ENCODE measurements around the gene SLC4A1.

Gene SLC4A1

GRCh38 chr17:44205962-44206824 is 61.7 kb downstream of the SLC4A1 start:
- DNase-seq (ENCODE audit: low read depth in 2 of 2) = no peak

GRCh38 chr17:44204441-44204882 is 63.5 kb downstream of the SLC4A1 start:
- no peak for DNase-seq (ENCODE audit: low read depth in 2 of 2)

DNA sequence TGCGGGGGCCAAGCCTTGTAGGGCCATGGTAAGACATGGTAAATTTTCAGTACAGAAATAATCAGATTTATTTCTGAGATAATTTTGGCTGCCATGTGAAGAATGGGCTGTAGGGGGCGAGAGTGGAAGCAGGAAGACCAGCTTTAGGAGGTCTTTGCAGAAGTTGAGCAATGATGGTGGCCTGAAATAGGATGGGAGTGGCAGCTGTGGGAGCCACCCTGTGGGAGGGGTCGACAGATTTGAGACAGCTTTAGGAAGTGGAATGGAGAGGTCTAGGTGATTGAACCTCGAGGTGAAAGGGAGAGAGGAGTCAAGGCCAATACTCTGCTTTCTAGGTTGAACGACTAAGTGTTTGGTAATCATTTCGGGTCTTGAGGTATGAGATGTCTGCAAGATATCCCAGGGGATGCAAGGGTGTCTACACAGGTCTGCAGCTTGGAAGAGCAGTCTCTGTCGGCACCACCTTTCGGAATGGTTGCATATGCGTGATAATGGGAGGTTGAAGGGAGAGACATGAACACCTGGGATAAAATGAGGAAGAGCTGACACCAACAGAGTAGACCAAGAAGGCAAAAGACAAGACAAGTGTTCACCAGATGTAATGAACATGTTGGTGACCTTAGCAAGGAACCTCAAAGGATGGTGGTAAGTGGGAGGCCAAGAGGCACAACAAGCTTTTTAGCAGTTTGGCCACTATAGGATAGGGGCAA is 64.0 kb downstream of the SLC4A1 start:
- peak in 1 of 2 experiments; percentile 62 for DNase-seq (ENCODE audit: low read depth in 2 of 2)

DNA sequence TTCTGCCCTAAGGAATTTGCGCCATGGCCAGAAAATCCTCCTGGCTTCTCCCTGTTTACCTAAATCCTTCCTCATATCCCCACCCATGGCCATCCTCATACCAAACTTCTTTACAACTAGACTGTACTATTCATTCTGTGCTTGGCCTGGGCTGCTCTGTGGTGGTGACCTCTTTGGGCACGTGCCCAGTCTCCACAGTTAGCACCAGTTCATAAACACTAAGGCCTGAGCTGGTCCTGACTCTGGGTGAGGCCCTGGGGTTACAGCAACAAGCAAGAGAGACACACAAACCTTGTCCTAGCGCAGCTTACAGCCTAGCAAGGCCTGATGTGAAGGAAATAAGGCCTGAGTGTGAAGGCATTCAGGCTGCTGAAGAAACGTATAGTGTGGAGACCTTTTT is 65.2 kb downstream of the SLC4A1 start:
- no peak for DNase-seq (ENCODE audit: low read depth in 2 of 2)

GRCh38 chr17:44200478-44201155 is 67.3 kb downstream of the SLC4A1 start:
- no peak for DNase-seq (ENCODE audit: low read depth in 2 of 2)

DNA sequence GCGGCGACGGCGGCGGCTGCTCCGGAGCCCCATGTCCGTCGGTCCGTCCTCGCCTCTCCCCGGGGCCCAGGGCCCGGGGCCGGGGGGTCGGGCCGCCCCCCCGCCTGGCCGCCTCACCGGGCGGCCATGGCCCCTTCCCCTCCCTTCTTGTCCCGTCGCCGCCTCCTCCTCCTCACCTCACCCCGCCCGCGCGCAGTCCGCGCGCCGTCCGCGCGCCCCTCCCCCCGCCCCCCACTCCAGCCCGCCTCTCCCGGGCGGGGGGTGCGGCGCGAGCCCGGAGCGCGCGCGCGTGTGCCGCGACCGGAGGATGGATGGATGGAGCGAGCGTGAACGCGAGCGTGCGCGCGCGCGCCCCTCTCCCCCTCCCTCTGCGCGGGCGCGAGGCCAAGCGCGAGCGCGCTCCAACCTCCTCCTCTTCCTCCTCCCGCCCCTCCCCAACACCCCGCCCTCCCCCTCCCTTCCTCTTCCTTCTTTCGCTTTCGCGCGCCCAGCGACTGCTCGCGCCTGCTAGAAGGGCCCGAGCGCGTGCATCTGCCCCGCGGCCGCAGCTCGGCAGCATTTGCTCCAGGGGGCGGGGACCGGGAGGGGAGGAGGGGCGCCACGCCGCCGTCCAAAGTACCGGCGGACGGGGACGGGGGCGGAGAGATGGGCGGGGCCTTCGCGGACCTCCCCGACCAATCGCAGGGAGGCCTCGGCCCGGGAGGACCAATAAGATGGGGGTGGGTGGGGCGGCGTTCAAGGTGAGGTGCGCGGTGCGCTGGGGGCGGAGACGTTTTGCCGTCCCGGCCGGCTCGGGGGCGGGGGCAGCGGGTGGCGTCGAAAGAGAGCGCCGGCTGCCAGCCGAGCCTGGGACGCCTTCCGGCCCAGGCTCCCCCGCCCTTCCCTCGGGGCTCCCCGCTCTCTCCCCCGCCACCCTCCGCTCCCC is 68.1 kb downstream of the SLC4A1 start, which contains the start of gene ATXN7L3:
Gene ATXN7L3, minus strand, starts transcription at position 332 of the 925 bp plus-strand sequence. CDS start 1,814 bp downstream, outside the sequence.
- peak; percentile 99 to 100 for DNase-seq (ENCODE audit: low read depth in 2 of 2)

- peak in 1 of 2 experiments; percentile 33 for DNase-seq (ENCODE audit: low read depth in 2 of 2)
Observed at GRCh38 chr17:44198721-44199552, 69.0 kb downstream of the SLC4A1 start.

Data from stimulated activated CD4-positive, alpha-beta T cell treated with anti-CD3 and anti-CD28 coated beads, Interleukin-12 subunit alpha, Interleukin-12 subunit beta, amount 100 ng/mL, for 24 hours (primary cell).